Mammary epithelial cell (primary cell): ENCODE measurements around the gene NKD2.

ENCODE experiments used
- EZH2 ChIP-seq: IDR thresholded peaks from 2 replicates; pipeline ENCODE4 v1.6.1; 2012; ENCODE audit warnings: low read length, inconsistent platforms, borderline replicate concordance
- TF ChIP-seq, protein P1 (sequence below), 2 donors: IDR thresholded peaks in 1 of 2; conservative IDR thresholded peaks in 1 of 2; 2 replicates each; pipeline ENCODE4 v1.5.1; 2011 to 2012; ENCODE audit warnings: inconsistent platforms in 2 of 2, low read length in 2 of 2, mild to moderate bottlenecking in 2 of 2, control low read depth in 1 of 2, low read depth in 1 of 2; ENCODE audit not compliant: insufficient read depth in 1 of 2; ENCODE audit errors: extremely low read depth in 1 of 2

DNA sequence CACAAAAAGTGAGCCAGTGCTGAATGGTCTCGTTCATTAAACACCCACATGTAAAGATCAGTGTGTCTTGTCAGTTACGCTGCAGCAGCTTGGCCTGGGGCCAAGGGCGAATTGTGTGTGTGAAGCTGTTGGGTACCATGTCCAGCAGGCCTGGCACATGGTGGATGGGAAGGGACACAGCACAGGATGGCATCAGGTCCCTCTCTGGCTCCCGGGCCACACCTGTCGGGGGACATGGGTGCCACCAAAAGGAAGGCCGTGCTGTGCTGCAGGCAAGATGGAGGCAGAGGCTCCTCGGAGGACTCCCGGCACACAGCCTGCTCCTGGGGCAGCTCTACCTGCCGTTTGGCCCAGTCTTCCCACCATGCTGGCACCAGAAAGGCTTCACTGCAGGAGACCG is 32.0 kb downstream of the NKD2 start:
- TF ChIP-seq, protein P1, sequence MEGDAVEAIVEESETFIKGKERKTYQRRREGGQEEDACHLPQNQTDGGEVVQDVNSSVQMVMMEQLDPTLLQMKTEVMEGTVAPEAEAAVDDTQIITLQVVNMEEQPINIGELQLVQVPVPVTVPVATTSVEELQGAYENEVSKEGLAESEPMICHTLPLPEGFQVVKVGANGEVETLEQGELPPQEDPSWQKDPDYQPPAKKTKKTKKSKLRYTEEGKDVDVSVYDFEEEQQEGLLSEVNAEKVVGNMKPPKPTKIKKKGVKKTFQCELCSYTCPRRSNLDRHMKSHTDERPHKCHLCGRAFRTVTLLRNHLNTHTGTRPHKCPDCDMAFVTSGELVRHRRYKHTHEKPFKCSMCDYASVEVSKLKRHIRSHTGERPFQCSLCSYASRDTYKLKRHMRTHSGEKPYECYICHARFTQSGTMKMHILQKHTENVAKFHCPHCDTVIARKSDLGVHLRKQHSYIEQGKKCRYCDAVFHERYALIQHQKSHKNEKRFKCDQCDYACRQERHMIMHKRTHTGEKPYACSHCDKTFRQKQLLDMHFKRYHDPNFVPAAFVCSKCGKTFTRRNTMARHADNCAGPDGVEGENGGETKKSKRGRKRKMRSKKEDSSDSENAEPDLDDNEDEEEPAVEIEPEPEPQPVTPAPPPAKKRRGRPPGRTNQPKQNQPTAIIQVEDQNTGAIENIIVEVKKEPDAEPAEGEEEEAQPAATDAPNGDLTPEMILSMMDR (conservative IDR thresholded peaks at IDR 0.05 in 1 of 2, IDR thresholded peaks at IDR 0.05 in 1 of 2; ENCODE audit: extremely low read depth in 1 of 2, insufficient read depth in 1 of 2, low read depth in 1 of 2, low read length in 2 of 2) = no peak
- TF ChIP-seq EZH2 = no peak
